Measurements from ENCODE around the gene C14orf93. TPM values are rescaled to one million over a fixed set of nuclear protein-coding genes. Genes with fewer than 3 reads are reported as not detected.
A peak's percentile ranks its signal among the peaks of the same experiment; 100 is the strongest.

The C14orf93 gene
- total RNA-seq, 1 donor from 2014 or later: 15.4 TPM

DNA sequence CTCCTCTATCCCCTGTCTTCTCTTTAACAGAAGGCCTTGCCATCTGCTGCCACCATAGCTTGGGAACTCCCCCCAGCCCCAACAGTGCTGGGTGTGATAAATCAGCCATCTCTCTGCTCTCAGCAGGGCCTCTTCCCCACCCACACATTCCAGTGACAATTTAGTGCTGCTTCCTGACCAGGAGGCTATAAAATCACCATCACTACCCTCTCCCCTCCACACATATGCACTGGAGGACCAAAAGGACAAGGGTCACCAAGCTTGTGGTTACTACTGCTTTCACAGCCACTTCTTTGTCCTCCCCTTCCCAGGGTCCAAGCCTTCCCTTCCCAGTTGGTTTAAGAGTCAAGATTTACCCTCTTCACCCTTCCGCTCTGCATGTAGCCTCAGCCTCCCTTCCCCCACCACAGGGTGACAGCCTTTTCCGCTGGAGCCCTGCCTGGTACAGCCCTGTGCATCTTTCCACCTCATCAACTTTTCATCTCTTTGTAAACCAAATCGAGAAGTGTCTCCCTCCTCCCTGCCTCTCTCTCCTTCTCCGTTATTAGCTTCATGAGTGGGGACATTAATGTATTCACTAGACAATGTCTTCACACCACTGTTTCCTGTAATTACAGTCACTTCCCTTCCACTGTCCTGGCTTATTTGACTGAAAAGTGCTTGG, 15.3 kb upstream of the C14orf93 start:
- Mint-ChIP-seq H3K36me3 (ENCODE audit: insufficient read depth) (peaks cover 23% of the 10 kb centered on the region), H3K4me1 (ENCODE audit: low read depth) (peaks cover 25% of the 10 kb centered on the region), H3K4me3 (ENCODE audit: low read depth) (peak overlapping the region; percentile 55)

DNA sequence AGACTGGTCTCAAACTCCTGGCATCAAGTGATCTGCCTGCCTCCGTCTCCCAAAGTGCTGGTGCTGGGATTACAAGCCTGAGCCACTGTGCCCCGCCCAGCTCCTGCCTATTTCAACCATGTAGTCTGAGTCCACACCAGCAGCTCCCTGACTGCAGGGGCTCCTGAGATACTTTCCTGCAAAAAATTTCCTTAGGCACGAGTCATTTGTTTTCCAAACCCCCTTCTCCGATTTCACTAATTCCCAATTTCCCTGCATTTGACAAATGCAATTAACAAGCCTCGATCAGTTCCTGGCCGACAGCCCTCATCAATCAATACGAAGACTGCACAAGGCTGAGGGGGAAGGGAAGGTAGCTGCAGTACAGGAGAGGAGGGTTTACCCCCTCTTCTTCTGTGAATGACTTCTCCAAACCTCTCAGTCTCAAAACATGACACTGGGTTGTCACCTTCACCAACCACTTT, 14.7 kb upstream of the C14orf93 start:
- H3K4me3 Mint-ChIP-seq (ENCODE audit: low read depth): peak overlapping the region; percentile 55
- H3K4me1 Mint-ChIP-seq (ENCODE audit: low read depth): peaks cover 25% of the 10 kb centered on the region
- TF ChIP-seq, protein P1, sequence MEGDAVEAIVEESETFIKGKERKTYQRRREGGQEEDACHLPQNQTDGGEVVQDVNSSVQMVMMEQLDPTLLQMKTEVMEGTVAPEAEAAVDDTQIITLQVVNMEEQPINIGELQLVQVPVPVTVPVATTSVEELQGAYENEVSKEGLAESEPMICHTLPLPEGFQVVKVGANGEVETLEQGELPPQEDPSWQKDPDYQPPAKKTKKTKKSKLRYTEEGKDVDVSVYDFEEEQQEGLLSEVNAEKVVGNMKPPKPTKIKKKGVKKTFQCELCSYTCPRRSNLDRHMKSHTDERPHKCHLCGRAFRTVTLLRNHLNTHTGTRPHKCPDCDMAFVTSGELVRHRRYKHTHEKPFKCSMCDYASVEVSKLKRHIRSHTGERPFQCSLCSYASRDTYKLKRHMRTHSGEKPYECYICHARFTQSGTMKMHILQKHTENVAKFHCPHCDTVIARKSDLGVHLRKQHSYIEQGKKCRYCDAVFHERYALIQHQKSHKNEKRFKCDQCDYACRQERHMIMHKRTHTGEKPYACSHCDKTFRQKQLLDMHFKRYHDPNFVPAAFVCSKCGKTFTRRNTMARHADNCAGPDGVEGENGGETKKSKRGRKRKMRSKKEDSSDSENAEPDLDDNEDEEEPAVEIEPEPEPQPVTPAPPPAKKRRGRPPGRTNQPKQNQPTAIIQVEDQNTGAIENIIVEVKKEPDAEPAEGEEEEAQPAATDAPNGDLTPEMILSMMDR (IDR thresholded peaks at IDR 0.05; ENCODE audit: unreplicated experiment): no peak
- peak overlapping the region; percentile 72 for H3K27ac Mint-ChIP-seq
- H3K9me3 Mint-ChIP-seq (ENCODE audit: low read depth): no peaks in the 10 kb centered on the region
- H3K27me3 Mint-ChIP-seq: no peaks in the 10 kb centered on the region
- DNase-seq (ENCODE audit: low spot score, unreplicated experiment): no peak
- H3K36me3 Mint-ChIP-seq (ENCODE audit: insufficient read depth): peaks cover 23% of the 10 kb centered on the region

More for the DNA sequence above, 15.3 kb upstream of the C14orf93 start:
- H3K9me3 Mint-ChIP-seq (ENCODE audit: low read depth): no peaks in the 10 kb centered on the region
- TF ChIP-seq, protein P1 (IDR thresholded peaks at IDR 0.05; ENCODE audit: unreplicated experiment): no peak
- DNase-seq (ENCODE audit: low spot score, unreplicated experiment): no peak
- peak overlapping the region; percentile 72 for H3K27ac Mint-ChIP-seq
- no peaks in the 10 kb centered on the region for H3K27me3 Mint-ChIP-seq

DNA sequence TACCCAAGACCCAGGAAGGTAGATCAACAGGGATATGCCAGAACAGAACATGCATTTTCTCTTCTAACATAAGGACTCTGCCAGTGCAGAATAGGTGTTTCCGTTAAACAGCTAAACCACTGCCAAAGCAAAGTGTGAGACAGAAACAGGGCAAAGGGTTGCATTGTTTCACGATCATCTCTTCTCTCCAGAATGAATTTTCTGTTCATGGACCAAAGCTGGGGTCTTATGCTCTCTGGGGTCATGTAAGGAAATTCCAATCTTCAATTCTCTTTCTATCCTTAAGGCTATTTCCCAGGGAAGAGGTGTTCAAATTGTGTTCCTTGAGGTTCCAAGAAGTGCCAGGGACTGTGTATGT, 13.8 kb upstream of the C14orf93 start:
- peaks cover 19% of the 10 kb centered on the region for H3K36me3 Mint-ChIP-seq (ENCODE audit: insufficient read depth)
- DNase-seq (ENCODE audit: low spot score, unreplicated experiment): no peak
- H3K9me3 Mint-ChIP-seq (ENCODE audit: low read depth): no peaks in the 10 kb centered on the region
- TF ChIP-seq, protein P1 (IDR thresholded peaks at IDR 0.05; ENCODE audit: unreplicated experiment): no peak
- no peak overlapping the region for H3K4me3 Mint-ChIP-seq (ENCODE audit: low read depth)
- peak overlapping the region; percentile 39 for H3K27ac Mint-ChIP-seq
- no peaks in the 10 kb centered on the region for H3K27me3 Mint-ChIP-seq
- H3K4me1 Mint-ChIP-seq (ENCODE audit: low read depth): peaks cover 25% of the 10 kb centered on the region

DNA sequence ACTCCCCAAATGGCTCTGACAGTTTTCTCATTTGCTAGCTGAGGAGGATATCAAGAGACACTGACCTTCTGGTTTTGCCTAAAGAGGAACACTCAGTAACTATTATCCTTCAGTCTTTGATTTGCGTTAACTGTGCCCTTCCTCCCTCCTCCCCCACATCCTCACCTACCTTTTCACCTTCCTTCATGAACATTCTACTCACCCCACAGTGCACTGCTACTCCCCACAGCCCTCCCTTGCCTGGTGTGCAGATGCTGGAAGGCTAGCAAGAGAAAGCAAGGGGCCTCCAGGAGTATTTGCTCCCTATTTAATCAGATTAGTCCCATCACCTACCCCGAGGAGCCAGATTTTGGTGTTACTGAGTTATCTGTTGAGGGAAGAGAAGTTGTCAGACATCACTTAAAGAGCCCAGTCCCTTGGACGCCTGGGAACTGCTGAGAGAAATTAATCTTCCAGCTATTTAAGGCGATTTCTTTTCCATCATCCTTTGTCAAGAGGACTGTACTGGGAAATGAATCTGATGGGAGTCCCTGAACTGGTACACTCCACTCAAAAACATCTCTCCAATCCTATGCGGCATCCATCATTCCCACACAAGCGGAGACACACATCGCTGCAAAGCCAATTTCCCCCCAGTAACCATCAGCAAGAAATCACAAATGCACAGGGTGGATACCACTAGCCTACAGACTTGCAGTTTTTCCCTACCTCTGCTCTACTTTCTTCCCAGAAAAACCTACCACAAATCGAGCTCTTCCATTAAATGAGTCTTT, 13.3 kb upstream of the C14orf93 start:
- Mint-ChIP-seq H3K27me3 (no peaks in the 10 kb centered on the region), H3K36me3 (ENCODE audit: insufficient read depth) (peaks cover 18% of the 10 kb centered on the region), H3K9me3 (ENCODE audit: low read depth) (no peaks in the 10 kb centered on the region), H3K4me3 (ENCODE audit: low read depth) (no peak overlapping the region), H3K4me1 (ENCODE audit: low read depth) (peaks cover 25% of the 10 kb centered on the region), H3K27ac (no peak overlapping the region)
- TF ChIP-seq, protein P1 (IDR thresholded peaks at IDR 0.05; ENCODE audit: unreplicated experiment): no peak
- no peak for DNase-seq (ENCODE audit: low spot score, unreplicated experiment)

DNA sequence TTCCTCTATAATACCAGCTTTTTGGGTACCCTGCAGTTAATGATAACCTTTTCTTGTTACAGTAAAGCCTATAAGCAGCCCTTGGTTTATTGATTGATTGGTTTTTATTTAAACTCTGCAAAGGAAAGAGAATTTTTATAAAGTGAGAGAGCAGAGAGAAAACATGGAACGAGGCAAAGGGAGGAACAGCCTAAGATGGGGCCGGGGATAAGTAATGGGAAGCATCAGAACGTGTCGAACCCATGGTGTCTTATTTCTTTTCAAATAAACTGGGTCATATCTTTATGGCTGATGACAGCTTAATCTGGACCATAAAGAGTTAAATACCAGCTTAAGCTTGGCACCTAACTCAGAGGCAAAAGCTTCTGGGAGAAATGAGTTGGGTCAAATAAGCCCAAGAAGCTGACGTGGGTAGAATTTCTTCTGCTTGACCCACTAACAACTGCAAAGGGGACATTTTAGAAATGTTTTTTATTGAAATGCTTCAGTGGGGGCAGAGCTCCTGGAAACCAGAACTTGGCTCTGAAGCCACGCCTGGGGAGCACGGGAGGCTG, 12.0 kb upstream of the C14orf93 start:
- Mint-ChIP-seq H3K36me3 (ENCODE audit: insufficient read depth) (peaks cover 14% of the 10 kb centered on the region), H3K9me3 (ENCODE audit: low read depth) (no peaks in the 10 kb centered on the region), H3K4me3 (ENCODE audit: low read depth) (no peak overlapping the region), H3K27ac (no peak overlapping the region), H3K27me3 (no peaks in the 10 kb centered on the region), H3K4me1 (ENCODE audit: low read depth) (peaks cover 25% of the 10 kb centered on the region)
- TF ChIP-seq, protein P1 (IDR thresholded peaks at IDR 0.05; ENCODE audit: unreplicated experiment): no peak
- DNase-seq (ENCODE audit: low spot score, unreplicated experiment): no peak
